ENCODE data around the gene MANEA. TPM values are rescaled to one million over a fixed set of nuclear protein-coding genes. Genes with fewer than 3 reads are reported as not detected.

The MANEA gene
- total RNA-seq, 1 donor from 2014 or later: 16.3 TPM

DNA sequence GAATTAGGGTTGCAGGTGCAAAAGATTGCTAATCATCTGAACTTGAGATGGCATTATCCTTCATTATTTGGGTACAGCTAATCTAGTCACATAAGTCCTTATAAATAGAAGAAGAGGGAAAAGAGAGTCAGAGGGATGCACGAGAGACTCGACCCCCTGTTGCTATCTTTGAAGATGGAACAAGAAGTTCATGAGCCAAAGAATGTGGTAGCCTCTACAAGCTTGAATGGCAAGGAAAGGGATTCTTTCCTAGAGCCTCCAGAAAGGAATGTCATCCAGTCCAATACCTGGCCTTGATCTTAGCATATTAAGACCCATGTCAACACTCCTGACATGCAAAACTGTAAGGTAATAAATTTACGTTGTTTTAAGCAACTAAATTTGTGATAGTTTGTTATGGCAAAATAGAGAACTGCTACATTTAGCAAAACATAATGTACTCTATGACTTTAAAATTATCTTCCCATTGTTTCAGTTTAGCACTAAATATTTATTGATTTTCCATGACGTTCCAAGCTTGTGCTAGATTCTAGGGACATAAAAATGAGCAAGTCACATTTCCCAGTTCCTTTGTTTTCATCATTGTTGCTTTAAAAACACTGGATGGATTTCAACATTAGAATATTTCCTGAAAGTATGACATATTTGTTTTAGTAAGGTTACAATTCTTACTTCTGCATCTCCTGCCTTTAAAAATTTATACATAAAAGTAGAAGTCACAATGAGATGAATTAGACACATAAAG lies 12.7 kb downstream of the MANEA start:
- Histone ChIP-seq H3K9ac (no peak overlapping the region), H3K36me3 (peaks cover 15% of the 10 kb centered on the region), H3K4me2 (no peak overlapping the region), H2AFZ (replicated peaks) (no peak overlapping the region), H3F3A (ENCODE audit: low read depth) (no peaks in the 10 kb centered on the region), H3K4me1 (no peaks in the 10 kb centered on the region), H3K79me2 (ENCODE audit: low read depth) (peaks cover 31% of the 10 kb centered on the region), H3K27me3 (no peaks in the 10 kb centered on the region), H3K9me3 (ENCODE audit: low read depth) (no peaks in the 10 kb centered on the region), H3K4me3 (no peak overlapping the region), H3K27ac (no peak overlapping the region), H4K20me1 (ENCODE audit: low read depth) (no peaks in the 10 kb centered on the region)
- no peak for TF ChIP-seq EZH2phosphoT487 (IDR thresholded peaks at IDR 0.05)
- TF ChIP-seq, protein P1, sequence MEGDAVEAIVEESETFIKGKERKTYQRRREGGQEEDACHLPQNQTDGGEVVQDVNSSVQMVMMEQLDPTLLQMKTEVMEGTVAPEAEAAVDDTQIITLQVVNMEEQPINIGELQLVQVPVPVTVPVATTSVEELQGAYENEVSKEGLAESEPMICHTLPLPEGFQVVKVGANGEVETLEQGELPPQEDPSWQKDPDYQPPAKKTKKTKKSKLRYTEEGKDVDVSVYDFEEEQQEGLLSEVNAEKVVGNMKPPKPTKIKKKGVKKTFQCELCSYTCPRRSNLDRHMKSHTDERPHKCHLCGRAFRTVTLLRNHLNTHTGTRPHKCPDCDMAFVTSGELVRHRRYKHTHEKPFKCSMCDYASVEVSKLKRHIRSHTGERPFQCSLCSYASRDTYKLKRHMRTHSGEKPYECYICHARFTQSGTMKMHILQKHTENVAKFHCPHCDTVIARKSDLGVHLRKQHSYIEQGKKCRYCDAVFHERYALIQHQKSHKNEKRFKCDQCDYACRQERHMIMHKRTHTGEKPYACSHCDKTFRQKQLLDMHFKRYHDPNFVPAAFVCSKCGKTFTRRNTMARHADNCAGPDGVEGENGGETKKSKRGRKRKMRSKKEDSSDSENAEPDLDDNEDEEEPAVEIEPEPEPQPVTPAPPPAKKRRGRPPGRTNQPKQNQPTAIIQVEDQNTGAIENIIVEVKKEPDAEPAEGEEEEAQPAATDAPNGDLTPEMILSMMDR (IDR thresholded peaks at IDR 0.05): no peak
- no peak for TF ChIP-seq EZH2 (IDR thresholded peaks at IDR 0.05)
- Mint-ChIP-seq H3K27ac (no peak overlapping the region), H3K4me1 (no peaks in the 10 kb centered on the region), H3K36me3 (peaks cover 30% of the 10 kb centered on the region), H3K27me3 (ENCODE audit: insufficient read depth, low read depth) (no peaks in the 10 kb centered on the region), H3K4me3 (no peak overlapping the region), H3K9me3 (peaks cover 7% of the 10 kb centered on the region)
- DNase-seq (ENCODE audit: low spot score): no peak

DNA sequence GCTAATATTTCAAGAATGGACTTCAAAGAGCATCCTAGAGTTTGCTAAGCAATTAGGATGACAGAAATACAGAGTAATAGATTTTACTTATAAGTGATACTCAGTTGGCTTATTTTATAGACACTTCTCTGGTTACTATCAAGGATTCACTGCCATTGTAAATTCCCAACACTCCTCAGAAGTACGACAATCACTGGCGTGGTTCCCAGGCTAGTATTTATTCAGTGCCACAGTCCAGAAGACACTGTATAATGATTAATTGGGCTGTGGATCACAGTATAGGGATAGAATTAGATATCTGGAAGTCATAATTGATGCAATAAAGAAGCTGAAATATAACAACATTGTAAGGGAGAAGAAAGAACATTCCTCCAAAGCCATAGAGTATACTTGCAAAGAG lies 15.7 kb downstream of the MANEA start:
- no peak overlapping the region for H2AFZ ChIP-seq (replicated peaks)
- H3K27me3 ChIP-seq: no peaks in the 10 kb centered on the region
- no peak overlapping the region for H3K4me2 ChIP-seq
- no peak overlapping the region for H3K9ac ChIP-seq
- no peaks in the 10 kb centered on the region for H3K4me1 ChIP-seq
- H3K79me2 ChIP-seq (ENCODE audit: low read depth): peaks cover 17% of the 10 kb centered on the region
- no peak for TF ChIP-seq EZH2 (IDR thresholded peaks at IDR 0.05)
- TF ChIP-seq, protein P1 (IDR thresholded peaks at IDR 0.05): no peak
- TF ChIP-seq EZH2phosphoT487 (IDR thresholded peaks at IDR 0.05): no peak
- H4K20me1 ChIP-seq (ENCODE audit: low read depth): no peaks in the 10 kb centered on the region
- no peak for DNase-seq (ENCODE audit: low spot score)
- Mint-ChIP-seq H3K9me3 (peaks cover 7% of the 10 kb centered on the region), H3K4me3 (no peak overlapping the region), H3K4me1 (no peaks in the 10 kb centered on the region), H3K36me3 (peaks cover 20% of the 10 kb centered on the region), H3K27ac (no peak overlapping the region), H3K27me3 (ENCODE audit: insufficient read depth, low read depth) (no peaks in the 10 kb centered on the region)
- H3K27ac ChIP-seq: no peak overlapping the region
- no peak overlapping the region for H3K4me3 ChIP-seq
- no peaks in the 10 kb centered on the region for H3F3A ChIP-seq (ENCODE audit: low read depth)
- H3K9me3 ChIP-seq (ENCODE audit: low read depth): no peaks in the 10 kb centered on the region
- peaks cover 10% of the 10 kb centered on the region for H3K36me3 ChIP-seq

DNA sequence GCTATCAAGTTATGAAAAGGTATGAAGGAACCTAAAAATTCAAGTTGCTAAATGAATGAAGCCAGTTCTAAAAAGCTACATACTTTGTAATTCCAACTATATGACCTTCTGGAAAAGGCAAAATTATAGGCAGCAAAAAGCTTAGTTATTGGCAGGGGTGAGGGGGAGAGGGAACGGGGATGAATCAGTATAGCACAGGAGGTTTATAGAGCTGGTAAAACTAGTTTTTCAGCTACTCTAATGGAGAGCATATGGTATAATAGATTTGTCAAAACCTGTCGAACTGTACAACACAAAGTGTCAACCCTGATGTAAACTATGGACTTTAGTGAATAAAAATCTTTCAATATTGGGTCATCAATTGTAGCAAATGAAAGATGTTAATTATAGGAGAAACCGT lies 18.7 kb downstream of the MANEA start:
- Mint-ChIP-seq H3K27ac (no peak overlapping the region), H3K36me3 (peaks cover 15% of the 10 kb centered on the region), H3K4me3 (no peak overlapping the region), H3K4me1 (no peaks in the 10 kb centered on the region), H3K27me3 (ENCODE audit: insufficient read depth, low read depth) (no peaks in the 10 kb centered on the region), H3K9me3 (peaks cover 7% of the 10 kb centered on the region)
- Histone ChIP-seq H3F3A (ENCODE audit: low read depth) (no peaks in the 10 kb centered on the region), H3K9ac (no peak overlapping the region), H3K4me1 (no peaks in the 10 kb centered on the region), H3K4me3 (no peak overlapping the region), H2AFZ (replicated peaks) (no peak overlapping the region), H3K79me2 (ENCODE audit: low read depth) (no peaks in the 10 kb centered on the region), H3K9me3 (ENCODE audit: low read depth) (no peaks in the 10 kb centered on the region), H3K27me3 (no peaks in the 10 kb centered on the region), H3K4me2 (no peak overlapping the region), H4K20me1 (ENCODE audit: low read depth) (no peaks in the 10 kb centered on the region), H3K27ac (no peak overlapping the region), H3K36me3 (peaks cover 5% of the 10 kb centered on the region)
- TF ChIP-seq, protein P1 (IDR thresholded peaks at IDR 0.05): no peak
- TF ChIP-seq EZH2phosphoT487 (IDR thresholded peaks at IDR 0.05) (no peak), EZH2 (IDR thresholded peaks at IDR 0.05) (no peak)
- no peak for DNase-seq (ENCODE audit: low spot score)

All from neural progenitor cell (in vitro differentiated cells).